HG03175 (cell line): ENCODE results near the gene IGF2.

ENCODE experiments used
- ATAC-seq: cut with Tn5 transposase; IDR thresholded peaks from one replicate; pipeline ENCODE4 v1.9.1; 2021; ENCODE audit warnings: mild to moderate bottlenecking, moderate library complexity; ENCODE audit not compliant: unreplicated experiment

Gene IGF2

GRCh38 chr11:2169626-2170570, 30.7 kb upstream of the IGF2 start:
- ATAC-seq: no peak

GRCh38 chr11:2169005-2169378, 29.8 kb upstream of the IGF2 start:
- no peak for ATAC-seq

GRCh38 chr11:2168286-2169004, 29.3 kb upstream of the IGF2 start:
- ATAC-seq: no peak

- no peak for ATAC-seq
These were observed 28.2 kb upstream of the IGF2 start for GRCh38 chr11:2167141-2168045.

GRCh38 chr11:2166091-2166851, 27.1 kb upstream of the IGF2 start:
- no peak for ATAC-seq

- ATAC-seq: no peak
These were observed 26.4 kb upstream of the IGF2 start for GRCh38 chr11:2165571-2165970.

GRCh38 chr11:2164861-2165555, 25.8 kb upstream of the IGF2 start:
- ATAC-seq: no peak

- no peak for ATAC-seq
These were observed 24.9 kb upstream of the IGF2 start for GRCh38 chr11:2164081-2164480.

- ATAC-seq: no peak
These were observed 24.3 kb upstream of the IGF2 start for GRCh38 chr11:2163428-2163978.

GRCh38 chr11:2160736-2161259, 21.6 kb upstream of the IGF2 start, which contains the start of gene INS:
INS (minus strand) TSS chr11:2161209; CDS start chr11:2160971, 238 bp downstream.
- no peak for ATAC-seq

GRCh38 chr11:2159536-2160413, 20.6 kb upstream of the IGF2 start:
- ATAC-seq: no peak

- ATAC-seq: no peak
These were observed 19.8 kb upstream of the IGF2 start for GRCh38 chr11:2158966-2159365.

GRCh38 chr11:2158296-2158737, 19.1 kb upstream of the IGF2 start:
- no peak for ATAC-seq

GRCh38 chr11:2157294-2158040, 18.3 kb upstream of the IGF2 start:
- no peak for ATAC-seq

- no peak for ATAC-seq
These were observed 17.4 kb upstream of the IGF2 start for GRCh38 chr11:2156416-2157182.

- no peak for ATAC-seq
These were observed 16.3 kb upstream of the IGF2 start for GRCh38 chr11:2155511-2155910.

GRCh38 chr11:2154889-2155288, 15.7 kb upstream of the IGF2 start:
- no peak for ATAC-seq
